ENCODE results near the gene ERP27. TPM values are rescaled to one million over a fixed set of nuclear protein-coding genes. Genes with fewer than 3 reads are reported as not detected.

The ERP27 gene
- total RNA-seq, 6 experiments from 2014 or later = not detected

DNA sequence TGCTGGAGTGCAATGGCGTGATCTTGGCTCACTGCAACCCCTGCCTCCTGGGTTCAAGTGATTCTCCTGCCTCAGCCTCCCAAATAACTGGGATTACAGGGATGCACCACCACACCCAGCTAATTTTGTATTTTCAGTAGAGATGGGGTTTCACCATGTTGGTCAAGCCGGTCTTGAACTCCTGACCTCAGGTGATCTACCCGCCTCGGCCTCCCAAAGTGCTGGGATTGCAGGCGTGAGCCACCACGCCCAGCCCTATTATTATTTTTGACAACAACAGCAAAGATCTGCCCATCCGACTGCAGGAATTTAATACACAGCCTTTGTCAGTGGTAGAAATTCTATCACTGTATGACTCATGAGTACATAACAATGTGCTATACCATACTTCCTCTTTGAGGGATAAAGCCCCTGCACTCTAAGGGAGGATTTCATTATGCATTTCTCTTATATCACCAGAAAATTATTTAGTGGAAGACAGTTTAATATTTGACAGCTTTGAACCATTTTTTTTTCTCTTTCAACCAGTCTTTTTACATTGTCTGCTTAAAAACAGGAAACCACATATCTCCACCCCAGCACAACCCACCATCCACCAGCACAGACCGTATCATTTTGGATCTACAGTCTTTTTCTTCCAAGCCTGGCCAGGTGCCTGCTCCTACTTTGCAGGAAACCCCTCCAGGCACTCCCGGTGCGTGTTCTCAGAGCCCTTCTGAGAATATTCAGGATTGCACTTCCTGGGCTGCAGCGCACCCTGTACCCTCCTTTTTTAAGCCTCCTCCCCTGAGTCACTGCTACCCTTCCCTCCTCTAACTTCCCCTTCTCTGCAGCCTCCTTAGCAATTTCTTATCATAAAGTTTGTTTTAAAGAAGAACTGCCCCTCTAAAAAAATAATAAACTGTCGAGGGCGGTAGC, 22.5 kb upstream of the ERP27 start:
- peak overlapping the region; percentile 12; the same call in 1 of the 2 replicates for H3K4me3 Mint-ChIP-seq
- H3K4me1 Mint-ChIP-seq (ENCODE audit: low read depth) = peaks cover 14% of the 10 kb centered on the region
- TF ChIP-seq, protein P1, sequence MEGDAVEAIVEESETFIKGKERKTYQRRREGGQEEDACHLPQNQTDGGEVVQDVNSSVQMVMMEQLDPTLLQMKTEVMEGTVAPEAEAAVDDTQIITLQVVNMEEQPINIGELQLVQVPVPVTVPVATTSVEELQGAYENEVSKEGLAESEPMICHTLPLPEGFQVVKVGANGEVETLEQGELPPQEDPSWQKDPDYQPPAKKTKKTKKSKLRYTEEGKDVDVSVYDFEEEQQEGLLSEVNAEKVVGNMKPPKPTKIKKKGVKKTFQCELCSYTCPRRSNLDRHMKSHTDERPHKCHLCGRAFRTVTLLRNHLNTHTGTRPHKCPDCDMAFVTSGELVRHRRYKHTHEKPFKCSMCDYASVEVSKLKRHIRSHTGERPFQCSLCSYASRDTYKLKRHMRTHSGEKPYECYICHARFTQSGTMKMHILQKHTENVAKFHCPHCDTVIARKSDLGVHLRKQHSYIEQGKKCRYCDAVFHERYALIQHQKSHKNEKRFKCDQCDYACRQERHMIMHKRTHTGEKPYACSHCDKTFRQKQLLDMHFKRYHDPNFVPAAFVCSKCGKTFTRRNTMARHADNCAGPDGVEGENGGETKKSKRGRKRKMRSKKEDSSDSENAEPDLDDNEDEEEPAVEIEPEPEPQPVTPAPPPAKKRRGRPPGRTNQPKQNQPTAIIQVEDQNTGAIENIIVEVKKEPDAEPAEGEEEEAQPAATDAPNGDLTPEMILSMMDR (IDR thresholded peaks at IDR 0.05) = no peak
- peaks cover 5% of the 10 kb centered on the region for H3K27me3 Mint-ChIP-seq (ENCODE audit: insufficient read depth)
- H3K27ac Mint-ChIP-seq = peak overlapping the region; percentile 0; the same call in 1 of the 2 replicates
- no peaks in the 10 kb centered on the region for H3K9me3 Mint-ChIP-seq
- H3K36me3 Mint-ChIP-seq (ENCODE audit: low read depth) = no peaks in the 10 kb centered on the region
- no peak for DNase-seq

DNA sequence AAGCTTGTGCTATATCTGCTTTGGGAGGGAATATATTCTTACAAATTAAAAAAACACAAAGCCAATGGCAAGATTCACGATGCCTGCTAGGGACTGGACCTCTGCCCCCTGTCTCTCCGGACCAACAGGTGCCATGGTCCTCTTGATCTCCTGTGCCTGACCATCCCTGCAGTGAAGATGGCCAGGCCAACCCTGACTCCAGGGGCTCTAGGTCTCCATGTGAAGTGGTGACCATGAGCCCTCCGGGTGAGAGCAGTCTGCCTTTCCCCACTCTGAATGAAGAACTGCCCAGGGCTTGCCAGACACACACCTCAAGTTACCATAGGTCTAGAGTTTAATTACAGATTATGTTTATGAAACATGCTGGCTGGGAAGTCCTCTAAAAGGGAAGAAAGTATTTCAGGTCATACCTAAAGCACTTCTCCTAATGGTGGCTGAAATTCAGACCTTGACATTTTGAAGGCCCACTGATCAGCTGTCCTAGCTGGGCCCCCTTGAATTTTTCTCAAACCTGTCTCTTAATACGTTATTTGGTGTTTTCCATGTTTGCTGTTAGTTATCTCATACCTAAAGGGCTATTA, 21.7 kb upstream of the ERP27 start:
- Mint-ChIP-seq H3K27ac (no peak overlapping the region), H3K4me1 (ENCODE audit: low read depth) (peaks cover 14% of the 10 kb centered on the region), H3K4me3 (no peak overlapping the region), H3K27me3 (ENCODE audit: insufficient read depth) (peaks cover 5% of the 10 kb centered on the region), H3K9me3 (no peaks in the 10 kb centered on the region), H3K36me3 (ENCODE audit: low read depth) (no peaks in the 10 kb centered on the region)
- no peak for DNase-seq
- TF ChIP-seq, protein P1 (IDR thresholded peaks at IDR 0.05) = no peak

DNA sequence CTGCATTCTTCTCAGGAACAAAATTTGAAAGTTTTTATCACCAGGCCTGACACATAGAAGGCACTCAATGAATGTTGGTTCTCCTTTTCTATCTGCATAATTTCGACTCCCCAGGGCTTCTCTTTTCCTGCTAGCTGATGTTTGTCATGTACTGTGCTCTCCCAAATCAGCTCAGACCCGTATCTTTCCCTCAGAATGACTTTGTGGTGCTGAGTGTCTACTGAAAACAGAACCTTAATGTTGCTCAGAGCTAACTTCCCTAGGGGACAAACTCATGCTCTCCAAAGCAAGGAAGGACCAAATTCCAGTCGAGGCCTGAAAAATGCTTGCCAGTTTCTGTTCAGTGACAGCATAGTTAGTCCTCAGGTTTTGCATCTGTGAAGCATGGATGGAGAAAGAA, 21.1 kb upstream of the ERP27 start:
- no peaks in the 10 kb centered on the region for H3K9me3 Mint-ChIP-seq
- H3K36me3 Mint-ChIP-seq (ENCODE audit: low read depth) = no peaks in the 10 kb centered on the region
- no peak overlapping the region for H3K27ac Mint-ChIP-seq
- no peak for DNase-seq
- peaks cover 14% of the 10 kb centered on the region for H3K4me1 Mint-ChIP-seq (ENCODE audit: low read depth)
- TF ChIP-seq, protein P1 (IDR thresholded peaks at IDR 0.05) = no peak
- H3K4me3 Mint-ChIP-seq = no peak overlapping the region
- peaks cover 5% of the 10 kb centered on the region for H3K27me3 Mint-ChIP-seq (ENCODE audit: insufficient read depth)

DNA sequence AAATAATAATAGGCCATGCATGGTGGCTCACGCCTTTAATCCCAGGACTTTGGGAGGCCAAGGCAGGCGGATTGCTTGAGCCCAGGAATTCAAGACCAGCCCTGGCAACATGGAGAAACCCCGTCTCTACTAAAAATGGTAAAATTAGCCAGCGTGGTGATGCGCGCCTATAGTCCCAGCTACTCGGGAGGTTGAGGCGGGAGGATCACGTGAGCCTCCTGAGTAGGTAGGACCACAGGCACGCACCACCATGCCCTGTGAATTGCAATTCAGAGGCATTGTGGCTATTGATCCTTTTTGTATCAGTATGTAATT, 20.7 kb upstream of the ERP27 start:
- Mint-ChIP-seq H3K9me3 (no peaks in the 10 kb centered on the region), H3K27me3 (ENCODE audit: insufficient read depth) (peaks cover 5% of the 10 kb centered on the region), H3K4me3 (no peak overlapping the region), H3K27ac (no peak overlapping the region), H3K4me1 (ENCODE audit: low read depth) (peaks cover 14% of the 10 kb centered on the region), H3K36me3 (ENCODE audit: low read depth) (no peaks in the 10 kb centered on the region)
- TF ChIP-seq, protein P1 (IDR thresholded peaks at IDR 0.05) = no peak
- no peak for DNase-seq

DNA sequence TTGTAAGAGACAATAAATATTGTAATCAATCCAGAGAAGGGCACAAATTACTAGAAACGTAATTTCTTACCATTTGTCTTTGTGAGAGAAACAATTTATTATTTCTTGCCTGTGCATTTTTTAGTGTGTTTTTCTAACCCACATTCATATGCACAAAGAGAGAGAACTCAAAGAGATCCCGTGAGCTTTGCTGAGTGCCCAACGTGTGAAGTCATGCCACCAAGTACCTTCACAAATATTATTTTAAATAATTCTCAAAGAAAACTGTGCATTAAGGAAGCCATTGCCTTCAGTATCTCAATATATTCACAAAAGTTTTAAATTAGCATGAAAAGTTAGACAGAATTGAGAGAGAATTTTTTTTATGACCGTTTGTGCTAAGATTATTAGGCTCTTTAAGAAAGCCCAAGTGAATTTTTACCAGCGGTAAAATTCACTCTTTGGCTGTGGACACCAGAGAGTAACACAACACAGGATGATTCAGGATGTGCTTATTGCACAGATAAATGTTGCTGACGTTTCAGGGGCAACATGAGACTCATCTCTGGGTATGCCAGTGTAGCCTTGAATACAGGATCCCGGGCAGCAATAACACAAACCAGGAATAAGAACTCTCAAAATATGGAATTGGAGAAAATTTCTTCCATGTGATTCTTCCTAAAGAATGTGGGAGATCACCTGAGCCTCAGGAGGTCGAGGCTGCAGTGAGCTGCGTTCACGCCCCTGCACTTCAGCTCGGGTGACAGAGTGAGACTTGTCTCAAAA, 20.2 kb upstream of the ERP27 start:
- no peak for DNase-seq
- Mint-ChIP-seq H3K9me3 (no peaks in the 10 kb centered on the region), H3K4me3 (no peak overlapping the region), H3K4me1 (ENCODE audit: low read depth) (peaks cover 14% of the 10 kb centered on the region), H3K27ac (no peak overlapping the region), H3K27me3 (ENCODE audit: insufficient read depth) (peaks cover 5% of the 10 kb centered on the region), H3K36me3 (ENCODE audit: low read depth) (no peaks in the 10 kb centered on the region)
- TF ChIP-seq, protein P1 (IDR thresholded peaks at IDR 0.05) = no peak
